ENCODE measurements around the gene OVCA2.

DNA sequence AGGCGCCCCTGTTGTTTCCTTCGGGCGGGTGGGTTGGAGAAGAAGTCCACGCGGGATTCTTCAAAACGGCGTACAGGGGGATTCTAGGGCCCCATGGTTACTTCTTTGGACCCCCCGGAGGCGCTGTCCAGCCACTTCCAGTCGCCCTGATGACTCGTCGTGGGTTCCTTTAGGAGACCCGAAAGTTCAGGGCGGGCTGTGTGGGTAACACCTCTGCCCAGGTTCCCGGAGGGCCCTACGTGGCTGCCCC, 12.4 kb downstream of the OVCA2 start:
- TF ChIP-seq YY1 (IDR thresholded peaks at IDR 0.05; ENCODE audit: insufficient read depth, insufficient read length) (no peak), ZNF274 (IDR thresholded peaks at IDR 0.05; ENCODE audit: low read depth, low read length) (no peak), SUZ12 (IDR thresholded peaks at IDR 0.05; ENCODE audit: extremely low read depth, insufficient read depth, insufficient read length) (no peak)

Measured in NT2/D1 (cell line).